ENCODE data around the gene FUT8.

DNA sequence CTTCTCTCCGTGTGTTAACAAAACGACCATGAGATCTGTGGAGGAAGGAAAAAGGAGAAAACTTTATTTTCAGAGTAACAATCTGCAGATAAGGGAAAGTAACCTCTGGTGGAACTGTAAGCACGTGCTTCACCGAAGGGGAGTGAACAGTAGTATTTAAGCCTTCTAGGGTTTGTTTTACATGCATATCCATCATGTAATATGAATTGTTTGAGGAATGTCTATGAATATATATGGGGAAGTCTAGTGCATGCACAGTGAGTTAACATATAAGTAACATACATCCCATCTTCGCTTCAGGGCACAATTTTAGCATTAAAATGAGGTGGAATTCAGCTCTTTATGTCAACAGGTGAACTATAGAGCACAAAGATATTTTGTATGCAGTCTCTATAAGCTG, 101.1 kb downstream of the FUT8 start:
- TF ChIP-seq, protein P1, sequence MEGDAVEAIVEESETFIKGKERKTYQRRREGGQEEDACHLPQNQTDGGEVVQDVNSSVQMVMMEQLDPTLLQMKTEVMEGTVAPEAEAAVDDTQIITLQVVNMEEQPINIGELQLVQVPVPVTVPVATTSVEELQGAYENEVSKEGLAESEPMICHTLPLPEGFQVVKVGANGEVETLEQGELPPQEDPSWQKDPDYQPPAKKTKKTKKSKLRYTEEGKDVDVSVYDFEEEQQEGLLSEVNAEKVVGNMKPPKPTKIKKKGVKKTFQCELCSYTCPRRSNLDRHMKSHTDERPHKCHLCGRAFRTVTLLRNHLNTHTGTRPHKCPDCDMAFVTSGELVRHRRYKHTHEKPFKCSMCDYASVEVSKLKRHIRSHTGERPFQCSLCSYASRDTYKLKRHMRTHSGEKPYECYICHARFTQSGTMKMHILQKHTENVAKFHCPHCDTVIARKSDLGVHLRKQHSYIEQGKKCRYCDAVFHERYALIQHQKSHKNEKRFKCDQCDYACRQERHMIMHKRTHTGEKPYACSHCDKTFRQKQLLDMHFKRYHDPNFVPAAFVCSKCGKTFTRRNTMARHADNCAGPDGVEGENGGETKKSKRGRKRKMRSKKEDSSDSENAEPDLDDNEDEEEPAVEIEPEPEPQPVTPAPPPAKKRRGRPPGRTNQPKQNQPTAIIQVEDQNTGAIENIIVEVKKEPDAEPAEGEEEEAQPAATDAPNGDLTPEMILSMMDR (IDR thresholded peaks at IDR 0.05; ENCODE audit: borderline replicate concordance, extremely low read depth, low read length, poor library complexity, severe bottlenecking), result no peak
- no peak for TF ChIP-seq EZH2 (IDR thresholded peaks at IDR 0.05; ENCODE audit: borderline replicate concordance, low read depth, low read length, severe bottlenecking)

Measured in DND-41 (cell line).